Panc1 (cell line): ENCODE measurements around the gene CHAF1B. TPM values are rescaled to one million over a fixed set of nuclear protein-coding genes. Genes with fewer than 3 reads are reported as not detected.

ENCODE experiments used
- ATAC-seq: fragments of 200-7000 bp; cut with Tn5 transposase; 2 replicates; pipeline ENCODE4 v1.9.1; 2020; ENCODE audit warnings: mild to moderate bottlenecking, moderate library complexity
- BruUV-seq: library from RNA; stranded (reverse); fragments of 400-500 nt; replicated peaks from 2 replicates; lab custom pipeline; 2021; lab: Mats Ljungman, UMichigan
- CTCF ChIA-PET: fragments of 300-600 bp; sonication (Branson Sonifier 250); formaldehyde crosslinking; loops from one replicate; lab custom pipeline; 2022; ENCODE audit warnings: antibody characterized with exemption; lab: Charles Lee
- POLR2A ChIA-PET: fragments of 300-600 bp; sonication (Branson Sonifier 250); formaldehyde crosslinking; loops from one replicate; lab custom pipeline; 2022; ENCODE audit warnings: antibody characterized with exemption; lab: Charles Lee
- DNase-seq: peaks from one replicate; pipeline ENCODE4 v3.0.0-alpha.2; 2010; ENCODE audit warnings: low read depth, low spot score
- H3K27ac ChIP-seq: 2 replicates; pipeline ENCODE4 v1.5.1; 2011; ENCODE audit warnings: mild to moderate bottlenecking, low read length, inconsistent platforms
- H3K27me3 ChIP-seq: fragments of 200-500 bp; sonication (Bioruptor generic); 2 replicates; pipeline ENCODE4 v1.6.0; 2014; ENCODE audit warnings: low read length, inconsistent platforms; ENCODE audit not compliant: control insufficient read depth, insufficient read depth
- H3K36me3 ChIP-seq: fragments of 200-500 bp; sonication (Bioruptor generic); 2 replicates; pipeline ENCODE4 v1.5.1; 2014; ENCODE audit warnings: inconsistent platforms, mild to moderate bottlenecking, low read length, moderate library complexity; ENCODE audit not compliant: control insufficient read depth, insufficient read depth
- H3K4me1 ChIP-seq: 2 replicates; pipeline ENCODE4 v1.5.1; 2011; ENCODE audit warnings: inconsistent platforms, mild to moderate bottlenecking, low read length, moderate library complexity; ENCODE audit not compliant: control insufficient read depth, insufficient read depth
- H3K4me3 ChIP-seq, 2 experiments: 2 replicates each; pipeline ENCODE4 v1.5.1; 2011 to 2012; ENCODE audit warnings: low read depth in 2 of 2, low read length in 2 of 2, mild to moderate bottlenecking in 2 of 2, inconsistent platforms in 1 of 2, moderate library complexity in 1 of 2
- H3K9me3 ChIP-seq: fragments of 200-500 bp; sonication (Bioruptor generic); 2 replicates; pipeline ENCODE4 v1.5.1; 2014; ENCODE audit warnings: low read depth, mild to moderate bottlenecking, inconsistent platforms, low read length, moderate library complexity; ENCODE audit not compliant: control insufficient read depth, insufficient read depth
- CTCF ChIP-seq: fragments of 450-650 bp; IDR thresholded peaks from 2 replicates; pipeline ENCODE4 v1.5.1; 2017; ENCODE audit warnings: mild to moderate bottlenecking
- POLR2AphosphoS5 ChIP-seq: IDR thresholded peaks from 2 replicates; pipeline ENCODE4 v1.6.1; 2012; ENCODE audit warnings: mild to moderate bottlenecking, low read depth, low read length, moderate library complexity
- REST ChIP-seq, 2 experiments: IDR thresholded peaks; 2 replicates each; pipeline ENCODE4 v1.6.1; 2011 to 2012; ENCODE audit warnings: low read depth in 2 of 2, control low read depth in 1 of 2, low read length in 1 of 2, mild to moderate bottlenecking in 1 of 2, moderate library complexity in 1 of 2; ENCODE audit not compliant: insufficient read depth in 1 of 2
- SIN3A ChIP-seq: IDR thresholded peaks from 2 replicates; pipeline ENCODE4 v1.6.1; 2012; ENCODE audit warnings: low read depth, mild to moderate bottlenecking, low read length, moderate library complexity, borderline replicate concordance; ENCODE audit not compliant: insufficient read depth
- TCF7L2 ChIP-seq: IDR thresholded peaks from 2 replicates; pipeline ENCODE4 v1.6.1; 2011; ENCODE audit warnings: mild to moderate bottlenecking, low read depth, low read length, inconsistent platforms
- in situ Hi-C: cut with HindIII; loops from 2 replicates; pipeline ENCODE4 v1.10.0; 2016; ENCODE audit warnings: low sequenced_read_pairs, low pct_unique_long_range_greater_than_20kb
- intact Hi-C: fragments of 100-400 bp; cut with micrococcal nuclease; formaldehyde crosslinking; loops from one replicate; pipeline ENCODE4 v1.10.0; 2022; ENCODE audit not compliant: unreplicated experiment
- total RNA-seq: library from RNA; stranded (reverse); gene quantifications from one replicate; pipeline ENCODE4 v1.2.1, GENCODE V29; 2021; ENCODE audit not compliant: unreplicated experiment

Gene CHAF1B
- total RNA-seq, 1 experiment from 2014 or later, result 18.4 TPM

- Histone ChIP-seq H3K27me3 (no peaks in the 10 kb centered on the region), H3K4me1 (no peaks in the 10 kb centered on the region; the same call in 1 of the 2 replicates), H3K9me3 (no peaks in the 10 kb centered on the region), H3K4me3 (no peak overlapping the region), H3K36me3 (no peaks in the 10 kb centered on the region), H3K27ac (no peak overlapping the region)
- ATAC-seq (no peak), DNase-seq (no peak)
- ChIA-PET CTCF (interaction anchor here (0.6 kb wide), 1 partner anchor 8 kb away, joined by 6 read pairs; no protein-coding TSS in a partner anchor), POLR2A (no interaction called here)
- BruUV-seq, result no TSS peak
- in situ Hi-C loops (no loop called here), intact Hi-C loops (no loop called here)
- TF ChIP-seq POLR2AphosphoS5, result no peak
- no peak for TF ChIP-seq REST (IDR thresholded peaks at IDR 0.05; ENCODE audit: insufficient read depth in 1 of 2, low read depth in 2 of 2, low read length in 1 of 2)
- no peak for TF ChIP-seq TCF7L2
- TF ChIP-seq SIN3A, result no peak
- TF ChIP-seq CTCF, result no peak
Observed at GRCh38 chr21:36465478-36465877, 80.3 kb downstream of the CHAF1B start.

- intact Hi-C loops, result no loop called here
- ChIA-PET CTCF (no interaction called here), POLR2A (no interaction called here)
Observed at GRCh38 chr21:36466061-36466511, 80.9 kb downstream of the CHAF1B start.

More at GRCh38 chr21:36466061-36466511, 80.9 kb downstream of the CHAF1B start:
- in situ Hi-C loops, result no loop called here
- TF ChIP-seq SIN3A (no peak), POLR2AphosphoS5 (no peak), CTCF (no peak), REST (IDR thresholded peaks at IDR 0.05; ENCODE audit: insufficient read depth in 1 of 2, low read depth in 2 of 2, low read length in 1 of 2) (no peak), TCF7L2 (no peak)
- Histone ChIP-seq H3K36me3 (no peaks in the 10 kb centered on the region), H3K4me1 (no peaks in the 10 kb centered on the region; the same call in 1 of the 2 replicates), H3K9me3 (no peaks in the 10 kb centered on the region), H3K27me3 (no peaks in the 10 kb centered on the region), H3K27ac (no peak overlapping the region), H3K4me3 (no peak overlapping the region)
- no TSS peak for BruUV-seq
- ATAC-seq, result no peak
- DNase-seq, result no peak
